Hematopoietic multipotent progenitor cell (in vitro differentiated cells): ENCODE results near the gene TBRG1. TPM values are rescaled to one million over a fixed set of nuclear protein-coding genes. Genes with fewer than 3 reads are reported as not detected.

ENCODE experiments used
- DNase-seq, 3 donors: peaks; one replicate each; pipeline ENCODE4 v3.0.0-alpha.2; 2011 to 2015; ENCODE audit warnings: low read depth in 2 of 3, low spot score in 2 of 3
- small RNA-seq: library from RNA; depleted of rRNA; stranded (forward); fragments of <200 nt; gene quantifications from one replicate; pipeline ENCODE3, GENCODE V24; 2012
- total RNA-seq: library from RNA; depleted of rRNA; stranded (reverse); fragments of >200 nt; gene quantifications from one replicate; pipeline ENCODE4 v1.2.3, GENCODE V29; 2012

Gene TBRG1
- total RNA-seq, 1 donor, result 15.9 TPM

DNA sequence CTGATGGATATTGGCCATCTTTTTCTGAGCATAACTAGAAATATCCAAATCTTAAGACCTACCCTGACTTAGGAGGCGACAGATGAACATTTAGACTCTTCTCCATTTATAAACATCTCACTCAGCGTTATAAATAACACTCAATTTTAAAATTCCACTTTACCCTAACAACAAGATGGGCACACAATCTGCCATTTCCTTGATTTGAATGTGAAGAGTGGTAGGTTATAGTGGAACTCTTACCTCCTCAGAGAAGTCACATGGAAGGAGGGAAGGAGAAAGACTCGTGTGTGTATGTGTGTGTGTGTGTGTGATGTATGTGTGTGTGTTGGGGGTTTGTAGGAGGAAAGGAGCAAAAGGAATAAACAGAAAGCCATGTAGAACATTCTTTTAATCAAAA is 35.8 kb downstream of the TBRG1 start:
- no peak for DNase-seq

GRCh38 chr11:124658986-124659385 is 36.3 kb downstream of the TBRG1 start:
- DNase-seq, result no peak

DNA sequence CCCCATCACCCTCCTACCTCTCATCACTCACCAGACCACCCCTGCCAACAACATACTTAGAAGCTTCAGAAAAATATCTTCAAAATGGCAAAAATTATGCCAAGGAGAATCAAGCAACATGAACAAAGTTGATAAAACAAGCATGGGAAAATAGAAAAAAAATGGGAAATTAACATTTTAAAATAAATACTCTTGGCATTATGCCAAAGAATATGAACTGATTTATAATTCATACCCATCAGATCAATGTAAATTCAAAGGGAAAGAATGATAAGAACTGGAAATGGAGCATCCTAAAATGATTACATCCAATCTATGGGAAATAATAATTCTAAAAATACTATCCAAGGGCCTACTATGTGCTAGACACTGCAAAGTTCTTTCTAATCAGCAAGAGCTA is 38.9 kb downstream of the TBRG1 start:
- DNase-seq, result no peak

GRCh38 chr11:124662106-124662505 is 39.4 kb downstream of the TBRG1 start:
- no peak for DNase-seq

DNA sequence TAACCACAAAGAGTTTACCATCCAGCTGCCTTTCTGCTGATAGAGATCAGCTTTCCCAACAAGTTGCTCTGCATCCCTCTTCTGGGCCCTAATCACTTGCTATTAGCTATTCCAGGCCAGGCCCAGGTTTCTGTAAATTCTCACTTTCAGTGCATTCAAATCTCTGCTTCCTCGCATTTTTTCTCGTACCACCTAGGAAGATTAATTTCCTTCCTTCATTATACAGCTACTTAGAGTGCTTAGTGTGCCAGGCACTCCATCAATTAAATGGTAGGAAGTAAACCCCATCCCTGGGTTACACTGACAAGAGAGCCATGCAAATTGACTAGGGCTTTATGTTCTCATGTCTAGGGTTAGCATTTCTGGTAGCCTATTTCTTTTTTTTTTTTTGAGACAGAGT is 41.2 kb downstream of the TBRG1 start:
- DNase-seq, result no peak

DNA sequence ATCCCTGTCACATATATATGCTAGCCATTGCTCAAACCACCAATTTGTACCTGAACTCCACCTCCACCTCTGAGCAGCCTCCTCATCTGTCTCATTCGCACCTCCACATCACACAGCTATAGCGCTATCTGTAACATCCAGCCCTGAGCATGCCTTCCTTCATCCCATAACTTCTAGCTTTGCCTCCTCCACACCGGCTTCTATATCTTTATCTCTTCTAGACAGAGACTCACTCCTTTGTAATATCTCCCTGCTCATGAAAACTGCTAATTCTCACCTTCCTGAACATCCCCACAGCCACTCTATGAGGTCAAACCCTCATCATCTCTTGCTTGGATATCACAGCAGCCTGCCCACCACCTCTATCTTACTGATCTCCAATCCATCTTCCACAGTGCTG is 44.9 kb downstream of the TBRG1 start:
- no peak for DNase-seq

DNA sequence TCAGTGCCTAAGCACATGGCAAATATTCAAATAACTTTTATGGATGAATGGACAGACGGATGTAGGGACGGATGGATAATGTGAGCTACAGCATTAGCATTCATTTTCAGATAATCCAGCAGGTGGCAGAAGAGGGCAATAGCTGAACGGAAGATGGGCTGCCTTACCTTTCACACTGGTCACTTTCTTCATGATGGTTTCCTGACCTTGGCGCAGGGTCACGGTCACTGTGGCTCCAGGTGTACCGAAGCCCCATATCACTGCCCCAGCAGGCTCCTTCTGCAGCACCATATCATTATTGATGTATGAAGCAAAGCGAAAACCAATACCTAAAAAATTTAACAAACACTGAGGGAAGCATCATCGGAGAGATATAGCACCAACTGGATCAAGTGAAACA is 46.5 kb downstream of the TBRG1 start:
- peak in 1 of 3 donors; percentile 52 for DNase-seq

DNA sequence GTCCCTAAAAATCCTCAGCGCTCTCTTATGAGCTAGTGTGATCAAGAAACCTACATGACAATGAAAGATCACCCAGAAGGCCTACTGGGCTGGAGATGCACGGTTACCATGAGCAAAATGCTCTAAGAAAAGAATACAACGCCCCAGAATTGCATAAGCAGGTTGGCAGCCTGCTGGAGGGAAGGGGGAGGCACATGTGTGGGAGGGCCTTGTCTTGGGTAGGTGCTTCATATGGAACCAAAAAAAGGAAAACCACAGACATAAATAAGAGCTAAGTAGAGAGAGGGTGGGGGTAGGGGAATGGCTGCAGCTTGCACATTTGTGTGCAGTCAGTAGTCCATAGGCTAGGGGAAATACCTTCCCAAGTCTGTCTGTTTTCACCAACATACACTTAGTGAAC is 48.1 kb downstream of the TBRG1 start:
- peak in 2 of 3 donors; percentile 76 to 89 for DNase-seq

DNA sequence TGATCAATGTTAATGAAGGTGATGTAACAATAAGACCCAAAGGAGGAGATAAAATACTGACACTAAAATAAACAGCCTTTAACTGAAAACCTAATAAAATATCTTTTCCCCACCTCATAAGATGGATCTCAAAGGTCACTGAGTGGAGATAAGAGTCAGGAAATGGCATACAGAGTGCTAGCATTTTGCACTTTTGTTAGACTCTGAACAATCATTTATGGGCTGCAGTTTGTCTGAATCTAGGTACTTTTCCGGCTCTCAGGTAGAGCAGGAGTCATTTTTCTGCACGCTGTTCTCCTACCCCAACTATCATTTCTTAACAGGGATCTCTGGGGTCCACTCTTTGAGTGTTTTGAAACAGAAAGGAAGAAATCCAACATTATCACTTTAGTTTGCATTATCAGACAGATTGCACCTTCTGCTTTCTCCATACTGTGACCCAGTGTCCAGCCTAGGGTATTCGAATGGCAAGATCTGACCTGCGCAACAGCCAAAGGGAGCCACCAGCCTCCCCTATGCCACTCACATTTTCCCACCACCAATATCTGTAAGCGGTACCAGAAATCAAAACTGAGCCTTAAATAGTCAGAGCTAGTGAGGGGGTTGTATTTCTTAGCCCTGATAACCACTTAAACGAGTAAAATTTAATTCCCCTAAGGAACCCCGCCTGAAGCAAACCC is 50.0 kb downstream of the TBRG1 start:
- DNase-seq, result no peak

GRCh38 chr11:124673333-124674167 is 50.9 kb downstream of the TBRG1 start, which contains the start of the genes SIAE and SPA17:
SIAE (minus strand) TSS chr11:124673739; CDS start chr11:124673708, 31 bp downstream.
SPA17 (plus strand) TSS chr11:124673904; CDS start chr11:124675265, 1,361 bp downstream.
- peak; percentile 87 to 97 (median 95) for DNase-seq

- DNase-seq, result no peak
These were observed 51.5 kb downstream of the TBRG1 start for GRCh38 chr11:124674168-124674517.

GRCh38 chr11:124674571-124674970 is 51.9 kb downstream of the TBRG1 start:
- no peak for DNase-seq

DNA sequence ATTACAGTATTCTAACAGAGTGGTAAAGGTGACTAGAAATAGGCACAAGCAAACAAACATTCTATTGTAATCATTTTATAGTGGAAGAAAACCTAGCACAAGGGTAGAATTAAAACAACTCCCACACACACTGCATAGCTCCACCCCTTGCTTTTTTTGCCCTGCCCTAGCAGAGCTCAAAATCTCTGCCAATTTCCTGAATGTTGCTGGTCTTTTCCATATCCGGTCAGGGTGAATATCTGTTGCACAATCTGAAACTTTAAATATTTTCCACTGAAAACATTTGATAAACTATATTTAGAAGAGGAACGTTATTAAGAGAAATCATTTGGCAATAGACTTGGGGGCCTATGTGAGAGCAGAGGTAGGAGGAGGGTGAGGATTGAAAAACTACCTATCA is 53.7 kb downstream of the TBRG1 start:
- no peak for DNase-seq

DNA sequence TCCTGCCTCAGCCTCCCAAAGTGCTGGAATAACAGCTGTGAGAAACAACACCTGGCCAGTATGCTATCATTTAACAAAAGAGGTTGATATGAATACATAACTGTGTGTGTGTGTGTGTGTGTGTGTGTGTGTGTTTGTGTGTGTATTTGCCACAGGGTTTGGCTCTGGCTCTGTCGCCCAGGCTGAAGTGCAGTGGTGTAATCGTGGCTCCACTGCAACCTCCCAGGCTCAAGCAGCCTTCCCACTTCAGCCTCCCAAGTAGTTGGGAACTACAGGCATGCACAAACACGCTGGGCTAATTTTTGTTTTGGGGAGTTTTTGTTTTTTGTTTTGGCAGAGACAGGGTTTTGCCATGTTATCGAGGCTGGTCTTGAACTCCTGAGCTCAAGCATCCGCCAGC is 55.8 kb downstream of the TBRG1 start:
- no peak for DNase-seq

DNA sequence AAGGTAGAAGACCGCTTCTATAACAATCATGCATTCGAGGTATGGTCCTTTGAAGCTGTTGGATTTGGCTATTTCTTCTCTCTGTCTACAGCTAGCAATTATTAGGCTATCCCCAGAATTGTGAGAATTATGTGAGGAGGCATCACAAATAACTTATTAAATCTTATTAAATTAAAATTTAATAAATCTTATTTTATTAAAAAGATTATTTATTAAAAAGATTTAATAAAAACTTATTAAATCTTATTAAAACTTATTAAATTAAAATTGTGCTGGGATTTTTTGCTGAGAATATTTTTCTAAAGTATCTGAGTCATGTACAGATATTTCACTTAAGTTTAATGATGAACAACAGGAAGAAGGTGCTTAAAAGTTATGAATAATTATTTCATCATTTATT is 58.8 kb downstream of the TBRG1 start:
- DNase-seq, result no peak

- peak in 1 of 3 donors; percentile 11 for DNase-seq
These were observed 59.8 kb downstream of the TBRG1 start for GRCh38 chr11:124682443-124682842.

Small RNAs within 50 kb of the gene (small RNA-seq; reads per million reads assigned to genes)
- gene RNA5SP352, result not detected

Other genes starting within 250 kb of the TBRG1 start
- not detected for gene OR8B2, start 238.4 kb upstream of the TBRG1 start, total RNA-seq
- not detected for gene OR8B3, start 223.8 kb upstream of the TBRG1 start, total RNA-seq
- gene OR8B4, start 198.0 kb upstream of the TBRG1 start, total RNA-seq, result 0.27 TPM
- gene OR8B8, start 177.2 kb upstream of the TBRG1 start, total RNA-seq, result not detected
- gene OR8B12, start 79.2 kb upstream of the TBRG1 start, total RNA-seq, result not detected
- gene OR8A1, start 52.9 kb upstream of the TBRG1 start, total RNA-seq, result not detected
- not detected for gene PANX3, start 11.4 kb upstream of the TBRG1 start, total RNA-seq
- gene SIAE, start 50.9 kb downstream of the TBRG1 start, total RNA-seq, result 11.0 TPM
- gene SPA17, start 51.0 kb downstream of the TBRG1 start, total RNA-seq, result 0.27 TPM
- gene NRGN, start 117.1 kb downstream of the TBRG1 start, total RNA-seq, result 5.1 TPM
- 0.27 TPM for gene VSIG2, start 129.4 kb downstream of the TBRG1 start, total RNA-seq
- 5.4 TPM for gene ESAM, start 139.4 kb downstream of the TBRG1 start, total RNA-seq
- 4.0 TPM for gene MSANTD2, start 177.5 kb downstream of the TBRG1 start, total RNA-seq
- 40.9 TPM for gene ROBO3, start 242.6 kb downstream of the TBRG1 start, total RNA-seq